HEK293T (cell line): ENCODE results near the gene CRTAP.

Experiments used
- BHLHE40 ChIP-seq: fragments of 450-650 bp; IDR thresholded peaks from 2 replicates; pipeline ENCODE4 v1.6.1; 2016; ENCODE audit warnings: mild to moderate bottlenecking, moderate library complexity, borderline replicate concordance
- ELF4 ChIP-seq: fragments of 450-650 bp; IDR thresholded peaks from 2 replicates; pipeline ENCODE4 v1.6.1; 2017; ENCODE audit warnings: antibody characterized with exemption
- FOXA1 ChIP-seq: fragments of 450-650 bp; IDR thresholded peaks from 2 replicates; pipeline ENCODE4 v1.6.1; 2016; ENCODE audit warnings: mild to moderate bottlenecking
- FOXK2 ChIP-seq: fragments of 450-650 bp; IDR thresholded peaks from 2 replicates; pipeline ENCODE4 v1.6.1; 2016; ENCODE audit warnings: mild to moderate bottlenecking
- FOXM1 ChIP-seq: fragments of 450-650 bp; IDR thresholded peaks from 2 replicates; pipeline ENCODE4 v1.6.1; 2017; ENCODE audit warnings: mild to moderate bottlenecking, borderline replicate concordance
- HDGF ChIP-seq: fragments of 450-650 bp; IDR thresholded peaks from 2 replicates; pipeline ENCODE4 v1.6.1; 2017; ENCODE audit warnings: antibody characterized with exemption, borderline replicate concordance
- NFRKB ChIP-seq: fragments of 450-650 bp; IDR thresholded peaks from 2 replicates; pipeline ENCODE4 v1.6.1; 2016; ENCODE audit warnings: mild to moderate bottlenecking, moderate library complexity
- SUZ12 ChIP-seq: fragments of 450-650 bp; IDR thresholded peaks from 2 replicates; pipeline ENCODE4 v1.6.1; 2016; ENCODE audit warnings: mild to moderate bottlenecking
- ZNF384 ChIP-seq: fragments of 450-650 bp; IDR thresholded peaks from 2 replicates; pipeline ENCODE4 v1.6.1; 2016

GRCh38 chr3:33153782-33154181 lies 40.0 kb downstream of the CRTAP start:
- TF ChIP-seq SUZ12, result no peak
- no peak for TF ChIP-seq ELF4
- no peak for TF ChIP-seq HDGF
- no peak for TF ChIP-seq FOXK2
- no peak for TF ChIP-seq ZNF384
- no peak for TF ChIP-seq NFRKB
- no peak for TF ChIP-seq FOXA1
- TF ChIP-seq BHLHE40, result no peak
- TF ChIP-seq FOXM1, result no peak
